GM21390 (cell line): ENCODE measurements around the gene NAA60.
A peak's percentile ranks its signal among the peaks of the same experiment; 100 is the strongest.

Experiments
- ATAC-seq: cut with Tn5 transposase; IDR thresholded peaks from one replicate; pipeline ENCODE4 v1.9.1; 2021; ENCODE audit not compliant: unreplicated experiment

NAA60 gene

GRCh38 chr16:3443108-3444031, at the start of gene NAA60, which contains the start of gene ZNF597:
TSS of gene NAA60 (plus strand) at chr16:3443680. CDS start at chr16:3476228, 32,548 bp downstream.
TSS of gene ZNF597 (minus strand) at chr16:3443504. CDS start at chr16:3443153, 351 bp downstream.
- ATAC-seq = peak; percentile 84

- ATAC-seq = no peak
Measured at GRCh38 chr16:3400446-3400778, 43.1 kb upstream of the NAA60 start.

DNA sequence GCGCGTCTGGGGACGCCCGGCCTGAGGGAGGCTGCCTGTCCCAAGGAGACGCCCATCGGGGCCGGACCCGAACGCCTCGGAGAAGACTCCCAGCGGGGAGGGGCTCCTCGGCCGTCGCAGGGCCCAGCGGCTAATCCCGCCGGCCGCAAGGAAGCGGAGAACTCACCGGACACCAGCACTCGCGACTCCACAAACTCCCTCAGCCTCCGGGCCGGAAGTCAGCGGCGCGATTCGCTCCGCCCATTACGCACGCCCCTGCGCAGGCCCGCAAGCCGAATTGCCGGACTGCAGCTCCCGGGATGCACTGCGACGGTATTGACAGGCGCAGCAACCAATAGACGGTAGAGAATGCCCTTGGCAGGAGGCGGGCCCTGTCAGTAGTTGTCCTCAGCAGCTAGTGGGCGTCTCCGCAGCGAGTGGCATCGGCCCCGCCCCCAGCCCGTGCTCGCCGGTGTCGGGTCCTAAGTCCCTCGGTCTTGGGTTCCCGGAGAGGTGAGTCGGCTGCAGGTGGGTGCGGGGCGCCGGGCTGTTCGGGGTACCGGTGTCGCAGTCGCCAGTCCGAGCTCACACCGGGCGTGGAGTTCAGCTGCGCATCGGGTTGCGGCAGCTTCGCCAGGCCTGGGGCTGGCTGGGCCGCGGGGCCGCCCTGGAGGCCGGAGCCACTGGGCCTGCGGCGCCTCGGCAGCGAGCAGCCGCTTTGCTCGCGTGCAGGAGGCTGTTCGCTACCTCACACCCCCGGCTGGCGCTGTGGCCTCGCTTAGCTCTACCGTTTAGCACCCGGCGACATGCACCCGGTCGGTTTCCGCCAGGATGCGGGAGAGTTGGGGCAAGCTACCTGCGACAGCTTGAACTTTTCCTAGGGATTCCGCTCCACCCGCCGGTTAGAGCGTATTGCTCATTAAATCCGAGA, 42.4 kb upstream of the NAA60 start, which contains the start of the genes ZNF174 and ZSCAN32:
Gene ZNF174, plus strand, starts transcription at position 437 of the 910 bp plus-strand sequence. CDS start 790 bp downstream, outside the sequence.
Gene ZSCAN32, minus strand, starts transcription at position 226 of the 910 bp plus-strand sequence. CDS start 3,447 bp downstream, outside the sequence.
- peak; percentile 97 for ATAC-seq

DNA sequence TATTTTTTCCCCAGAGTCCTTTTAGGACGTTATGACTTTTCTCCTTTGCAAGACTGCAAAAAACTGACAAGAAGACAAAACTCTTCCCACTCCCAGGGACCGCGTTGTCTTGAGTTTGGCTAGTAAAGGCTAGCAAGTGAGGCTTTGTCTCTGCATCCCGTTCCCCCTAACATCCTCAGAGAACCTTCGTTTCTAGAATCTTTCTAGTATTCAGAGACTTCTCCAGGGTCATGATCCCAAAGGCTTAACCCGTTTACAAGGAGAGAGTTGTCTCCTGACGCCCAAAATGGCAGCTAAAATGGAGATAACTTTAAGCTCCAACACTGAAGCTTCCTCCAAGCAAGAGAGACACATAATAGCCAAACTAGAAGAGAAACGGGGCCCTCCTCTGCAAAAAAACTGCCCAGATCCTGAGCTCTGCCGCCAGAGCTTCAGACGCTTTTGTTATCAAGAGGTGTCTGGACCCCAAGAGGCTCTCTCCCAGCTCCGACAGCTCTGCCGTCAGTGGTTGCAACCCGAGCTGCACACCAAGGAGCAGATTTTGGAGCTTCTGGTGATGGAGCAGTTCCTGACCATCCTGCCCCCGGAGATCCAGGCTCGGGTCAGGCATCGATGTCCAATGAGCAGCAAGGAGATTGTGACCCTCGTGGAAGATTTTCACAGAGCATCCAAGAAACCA, 41.6 kb upstream of the NAA60 start:
- no peak for ATAC-seq

DNA sequence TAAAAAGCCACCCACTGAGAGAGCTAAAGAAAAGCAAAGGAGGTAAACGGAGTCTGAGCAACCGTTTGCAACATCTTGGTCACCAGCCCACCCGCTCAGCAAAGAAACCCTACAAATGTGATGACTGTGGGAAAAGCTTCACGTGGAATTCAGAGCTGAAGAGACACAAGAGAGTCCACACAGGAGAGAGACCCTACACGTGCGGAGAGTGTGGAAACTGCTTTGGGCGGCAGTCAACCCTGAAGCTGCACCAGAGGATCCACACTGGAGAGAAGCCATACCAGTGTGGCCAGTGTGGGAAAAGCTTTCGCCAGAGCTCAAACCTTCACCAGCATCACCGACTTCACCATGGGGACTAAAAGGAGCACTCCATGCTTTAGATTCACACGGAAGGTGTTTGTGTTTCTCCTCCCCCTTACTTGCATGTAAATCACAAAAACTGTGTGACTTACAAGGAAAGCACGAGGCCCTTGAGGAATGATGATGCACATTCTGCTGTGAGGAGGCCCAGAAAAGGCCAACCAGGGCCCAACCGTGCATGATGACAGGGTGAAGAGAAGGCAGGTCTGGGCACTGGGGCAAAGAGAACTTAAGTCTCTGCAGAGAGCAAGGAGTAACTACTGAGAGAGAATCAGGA, 34.8 kb upstream of the NAA60 start:
- no peak for ATAC-seq

DNA sequence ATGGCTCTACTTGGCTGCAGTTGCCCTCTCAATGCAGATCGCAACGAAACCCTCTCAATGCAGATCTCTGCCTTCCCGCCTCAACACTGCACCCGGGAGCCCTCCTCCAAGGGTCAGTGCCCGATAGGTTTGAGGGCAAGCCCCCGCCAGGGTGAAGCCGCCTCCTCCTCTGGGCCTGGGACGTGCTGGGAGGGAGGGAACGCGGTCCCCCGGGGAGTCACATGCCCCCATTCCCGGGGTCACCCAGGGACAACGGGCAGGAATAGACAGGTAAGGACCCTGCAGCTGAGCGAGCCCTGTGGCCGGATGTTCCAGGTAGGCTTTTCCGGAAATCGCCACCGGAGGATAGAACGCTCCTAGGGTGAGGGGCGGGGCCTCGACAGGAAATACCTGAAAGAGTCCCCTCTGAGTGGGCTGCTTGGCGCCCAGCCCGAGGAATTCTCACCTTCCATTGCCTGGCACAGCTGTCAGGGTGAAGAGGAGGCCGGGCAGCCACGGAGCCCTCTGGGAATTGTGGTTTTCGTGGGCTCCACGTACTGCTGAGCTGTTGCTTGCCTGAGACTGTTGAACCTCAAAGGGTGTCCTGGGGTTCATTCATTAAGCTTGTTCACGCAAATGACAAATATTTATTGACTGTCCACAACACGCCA, 29.6 kb upstream of the NAA60 start:
- ATAC-seq = no peak

DNA sequence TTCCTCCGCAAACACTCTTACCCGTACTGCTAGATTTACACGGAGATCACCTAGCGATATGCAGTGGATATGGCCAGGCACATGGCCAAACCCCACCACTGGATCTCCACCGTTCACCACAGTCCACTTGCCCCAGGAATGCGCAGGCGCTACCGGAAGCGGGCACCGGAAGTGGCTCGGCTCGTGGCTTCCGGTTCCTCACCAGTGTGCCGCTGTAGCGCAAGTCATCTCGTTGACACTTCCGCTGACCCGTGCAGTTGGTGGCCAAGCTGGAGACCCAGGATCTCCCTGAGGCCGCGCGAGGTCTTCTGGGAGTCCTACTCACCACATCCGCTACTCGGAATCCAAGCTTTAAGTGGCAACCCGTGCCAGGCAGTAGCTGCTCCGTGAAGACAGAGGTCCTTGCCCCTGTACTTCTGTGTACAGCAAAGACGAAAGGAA, 11.7 kb upstream of the NAA60 start:
- ATAC-seq = no peak

GRCh38 chr16:3434373-3434772, 9.1 kb upstream of the NAA60 start:
- no peak for ATAC-seq

- no peak for ATAC-seq
Measured at GRCh38 chr16:3439637-3440036, 3.8 kb upstream of the NAA60 start.

DNA sequence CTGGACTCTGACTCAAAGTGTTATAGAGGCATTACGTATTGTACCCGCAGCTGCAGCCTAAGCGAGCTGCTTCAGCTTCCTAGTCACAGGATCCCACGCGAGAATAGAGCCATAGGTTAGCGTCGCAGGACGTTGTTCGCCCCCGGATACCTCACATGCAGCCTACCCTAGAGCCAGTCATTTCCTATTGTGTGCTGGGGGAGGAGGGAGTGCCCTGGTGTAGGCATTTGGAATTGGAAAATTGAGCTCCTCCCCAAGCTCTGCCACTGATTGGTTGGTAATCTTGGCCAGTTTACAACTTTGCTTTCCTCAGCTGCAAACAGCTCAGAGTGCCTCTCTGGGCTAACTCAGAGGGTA, 530 bp downstream of the NAA60 start:
- peak; percentile 10 for ATAC-seq

- ATAC-seq = no peak
Measured at GRCh38 chr16:3454093-3454492, 10.6 kb downstream of the NAA60 start.

DNA sequence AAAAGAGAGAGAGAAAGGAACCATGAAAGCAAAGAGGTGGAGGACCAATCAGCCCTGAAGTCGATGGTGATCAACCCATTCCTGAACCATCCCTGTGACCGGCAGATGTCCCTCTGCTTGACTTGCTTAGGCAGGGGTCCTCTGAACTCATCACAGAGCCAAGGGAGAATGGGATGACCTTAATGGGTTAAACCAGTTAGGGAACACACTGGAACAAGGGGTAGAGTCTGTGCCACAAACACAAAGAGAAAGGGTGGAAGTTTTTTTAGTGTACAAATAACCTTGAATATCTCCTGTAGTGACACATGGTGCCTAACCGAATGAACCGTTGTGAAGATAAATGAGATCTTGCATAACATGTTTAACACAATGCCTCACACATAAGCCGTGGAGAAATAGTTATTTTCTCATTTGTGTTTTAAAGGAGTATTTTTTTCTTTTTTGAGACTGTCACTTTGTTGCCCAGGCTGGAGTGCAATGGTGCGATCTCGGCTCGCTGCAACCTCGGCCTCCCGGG, 11.2 kb downstream of the NAA60 start:
- no peak for ATAC-seq

GRCh38 chr16:3457434-3458252, 14.2 kb downstream of the NAA60 start:
- peak; percentile 73 for ATAC-seq

- no peak for ATAC-seq
Measured at GRCh38 chr16:3458278-3458851, 14.9 kb downstream of the NAA60 start.

DNA sequence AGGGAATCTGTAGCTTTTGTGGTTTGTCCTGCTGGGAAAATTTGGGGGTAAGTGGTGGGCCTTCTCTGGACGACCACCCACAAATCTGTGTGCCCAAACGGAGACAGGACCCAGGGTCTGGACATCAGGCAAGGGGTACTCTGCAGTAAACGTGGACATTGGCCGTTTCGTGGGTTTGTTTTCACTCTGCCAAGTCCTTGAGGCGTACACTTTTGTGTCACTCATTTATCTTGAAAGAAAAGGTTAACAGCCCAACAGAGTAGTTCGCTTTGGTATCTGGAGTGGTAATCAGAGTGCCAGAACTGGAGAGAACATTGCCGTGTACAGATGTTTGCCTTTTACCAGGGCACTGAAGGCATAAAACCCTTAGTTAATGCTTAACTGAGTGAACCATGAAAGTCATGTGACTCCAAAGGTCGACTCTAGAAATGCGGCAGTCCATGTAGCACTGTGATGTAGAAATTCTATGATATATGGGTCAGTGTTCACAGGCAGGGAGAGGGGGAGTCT, 15.4 kb downstream of the NAA60 start:
- no peak for ATAC-seq

DNA sequence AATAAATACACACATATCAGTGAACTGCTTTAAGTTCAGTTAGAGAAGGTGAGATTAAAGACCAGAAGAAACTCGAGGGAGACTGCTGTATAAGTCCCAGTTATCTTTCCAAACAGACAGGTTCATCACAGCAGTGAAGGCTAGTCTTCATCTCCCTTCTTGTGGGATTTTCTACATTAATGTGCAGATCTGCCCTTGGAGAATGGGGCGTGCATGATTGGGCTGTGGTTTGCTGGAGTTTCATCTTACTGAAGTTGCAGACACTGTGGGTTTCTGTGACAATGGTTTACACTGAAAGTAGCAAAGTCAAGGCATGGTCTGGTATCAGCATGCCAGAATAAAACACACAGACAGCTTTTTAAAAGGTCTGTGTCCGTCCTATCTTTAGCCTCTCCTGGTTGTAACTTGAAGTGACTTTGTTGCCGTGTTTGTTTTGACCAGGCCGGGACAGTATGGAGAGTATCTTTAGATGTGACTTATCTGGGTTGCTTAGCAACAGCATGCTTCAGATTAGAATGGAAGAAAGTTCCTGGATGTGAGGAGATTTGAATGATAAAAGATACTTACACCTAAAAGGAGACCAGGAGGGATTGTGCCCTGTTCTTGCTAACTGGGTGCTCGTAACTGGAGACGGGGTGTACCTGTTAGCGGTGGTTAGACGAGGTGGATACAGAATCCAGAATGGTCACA, 16.1 kb downstream of the NAA60 start:
- ATAC-seq = no peak

- no peak for ATAC-seq
Measured at GRCh38 chr16:3460121-3460520, 16.6 kb downstream of the NAA60 start.

DNA sequence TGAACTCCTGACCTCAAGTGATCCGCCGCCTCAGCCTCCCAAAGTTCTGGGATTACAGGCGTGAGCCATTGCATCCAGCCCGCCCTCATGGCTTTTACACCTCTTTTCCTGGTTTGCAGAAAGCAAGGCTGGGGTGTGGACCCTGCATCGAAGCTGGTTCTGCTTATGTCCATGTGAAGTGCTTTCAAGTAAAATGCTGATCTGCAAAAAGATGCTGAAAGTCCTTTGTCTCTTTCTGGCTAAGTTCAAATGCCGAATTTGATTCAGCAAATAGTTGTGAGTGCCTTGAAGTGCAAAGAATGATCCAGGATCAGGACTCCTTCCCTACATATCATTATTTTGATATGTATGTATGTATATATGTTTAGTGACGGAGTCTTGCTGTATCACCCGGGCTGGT, 17.1 kb downstream of the NAA60 start:
- ATAC-seq = no peak
